PC-3 (cell line): ENCODE measurements around the gene KCNB1.

Experiments
- CTCF ChIP-seq: fragments of 300-600 bp; sonication (generic); conservative IDR thresholded peaks from 2 replicates; pipeline ENCODE4 v1.5.1; 2017; ENCODE audit warnings: antibody characterized with exemption, low read depth, mild to moderate bottlenecking, low read length
- EZH2 ChIP-seq: fragments of 300-600 bp; sonication (generic); IDR thresholded peaks from one replicate; pipeline ENCODE4 v1.6.1; 2017; ENCODE audit warnings: antibody characterized with exemption, mild to moderate bottlenecking, low read length; ENCODE audit not compliant: unreplicated experiment

GRCh38 chr20:49340161-49340966 lies 142.1 kb downstream of the KCNB1 start:
- TF ChIP-seq EZH2 (no peak), CTCF (no peak)
